C4-2B (cell line): ENCODE results near the gene RIBC1.

ENCODE experiments used
- H3K27ac ChIP-seq: fragments of 450-650 bp; 2 replicates; pipeline ENCODE4 v1.5.1; 2017
- CTCF ChIP-seq: fragments of 450-650 bp; conservative IDR thresholded peaks from 2 replicates; pipeline ENCODE4 v1.5.1; 2017; ENCODE audit warnings: mild to moderate bottlenecking
- ZFX ChIP-seq: fragments of 450-650 bp; IDR thresholded peaks from 2 replicates; pipeline ENCODE4 v1.6.1; 2017

RIBC1 gene

GRCh38 chrX:53421772-53422085, 944 bp upstream of the RIBC1 start:
- H3K27ac ChIP-seq, result peak overlapping the region; percentile 94
- no peak for TF ChIP-seq CTCF
- TF ChIP-seq ZFX, result no peak

GRCh38 chrX:53422086-53422860, 400 bp upstream of the RIBC1 start, which contains the start of gene SMC1A:
Gene SMC1A (minus strand): TSS chrX:53422654. CDS start chrX:53422600, 54 bp downstream.
- peak within 1 kb of the TSS; percentile 94 for H3K27ac ChIP-seq
- TF ChIP-seq ZFX (peak; percentile 92), CTCF (no peak)

- TF ChIP-seq ZFX (no peak), CTCF (no peak)
- H3K27ac ChIP-seq, result no peak overlapping the region
Measured at GRCh38 chrX:53429755-53430154, 7.1 kb downstream of the RIBC1 start.

DNA sequence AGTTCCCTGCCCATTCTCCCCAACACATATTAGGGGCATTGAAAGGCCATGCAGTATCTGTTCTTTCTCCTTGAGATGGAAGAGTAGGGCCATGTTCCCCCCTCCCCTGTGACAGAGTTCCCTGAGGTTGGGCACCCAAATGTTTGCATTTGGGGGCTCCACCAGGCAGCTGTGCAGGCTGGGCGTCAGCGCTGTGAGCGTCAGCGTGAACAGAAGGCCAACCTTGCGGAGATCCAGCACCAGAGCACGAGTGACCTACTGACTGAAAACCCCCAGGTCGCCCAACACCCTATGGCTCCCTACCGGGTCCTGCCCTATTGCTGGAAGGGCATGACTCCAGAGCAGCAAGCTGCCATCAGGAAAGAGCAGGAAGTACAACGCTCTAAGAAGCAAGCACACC, 7.6 kb downstream of the RIBC1 start:
- no peak overlapping the region for H3K27ac ChIP-seq
- no peak for TF ChIP-seq CTCF
- no peak for TF ChIP-seq ZFX

- peak within 1 kb of the TSS; percentile 84 for H3K27ac ChIP-seq
Measured at GRCh38 chrX:53433651-53434639, 11.3 kb downstream of the RIBC1 start, which contains the start of gene HSD17B10. Gene HSD17B10 (minus strand): TSS chrX:53434370. CDS start chrX:53434345, 25 bp downstream.

GRCh38 chrX:53435997-53436396, 13.3 kb downstream of the RIBC1 start:
- TF ChIP-seq ZFX (no peak), CTCF (peak; percentile 83)
- H3K27ac ChIP-seq, result no peak overlapping the region

More at GRCh38 chrX:53433651-53434639, 11.3 kb downstream of the RIBC1 start, which contains the start of gene HSD17B10:
- TF ChIP-seq CTCF (no peak), ZFX (no peak)
